ENCODE measurements around the gene SELENBP1. TPM values are rescaled to one million over a fixed set of nuclear protein-coding genes. Genes with fewer than 3 reads are reported as not detected.

SELENBP1 gene
- total RNA-seq, 2 donors from 2014 or later: 41.8 to 67.6 TPM

- Histone ChIP-seq H3K27ac (no peak overlapping the region), H3K36me3 (peaks cover 67% of the 10 kb centered on the region), H3K9me3 (no peaks in the 10 kb centered on the region), H3K4me1 (ENCODE audit: control insufficient read depth in 1 of 2, low read depth in 2 of 2) (no peaks in the 10 kb centered on the region), H3K27me3 (replicated peaks; ENCODE audit: insufficient read depth) (no peaks in the 10 kb centered on the region), H3K4me3 (no peak overlapping the region)
- ATAC-seq (ENCODE audit: insufficient number of reproducible peaks, low FRiP score, low read depth) (no peak), DNase-seq (ENCODE audit: low spot score) (no peak)
- TF ChIP-seq CTCF (IDR thresholded peaks at IDR 0.05): no peak
Observed at GRCh38 chr1:151408891-151409290, 36.4 kb upstream of the SELENBP1 start.

- DNase-seq (ENCODE audit: low spot score): no peak
- Histone ChIP-seq H3K27ac (no peak overlapping the region), H3K4me3 (no peak overlapping the region), H3K36me3 (peaks cover 80% of the 10 kb centered on the region), H3K9me3 (no peaks in the 10 kb centered on the region), H3K27me3 (replicated peaks; ENCODE audit: insufficient read depth) (no peaks in the 10 kb centered on the region), H3K4me1 (ENCODE audit: control insufficient read depth in 1 of 2, low read depth in 2 of 2) (no peaks in the 10 kb centered on the region)
- no peak for ATAC-seq (ENCODE audit: insufficient number of reproducible peaks, low FRiP score, low read depth)
- no peak for TF ChIP-seq CTCF (IDR thresholded peaks at IDR 0.05)
Observed at GRCh38 chr1:151407304-151407703, 34.8 kb upstream of the SELENBP1 start.

GRCh38 chr1:151406176-151406575, 33.7 kb upstream of the SELENBP1 start:
- Histone ChIP-seq H3K27ac (no peak overlapping the region), H3K27me3 (replicated peaks; ENCODE audit: insufficient read depth) (no peaks in the 10 kb centered on the region), H3K36me3 (peaks cover 77% of the 10 kb centered on the region), H3K4me3 (no peak overlapping the region), H3K9me3 (no peaks in the 10 kb centered on the region), H3K4me1 (ENCODE audit: control insufficient read depth in 1 of 2, low read depth in 2 of 2) (peaks cover 0 to 10% of the 10 kb centered on the region in 2 donors)
- ATAC-seq (ENCODE audit: insufficient number of reproducible peaks, low FRiP score, low read depth) (no peak), DNase-seq (ENCODE audit: low spot score) (no peak)
- TF ChIP-seq CTCF (IDR thresholded peaks at IDR 0.05): no peak

GRCh38 chr1:151405187-151405951, 32.9 kb upstream of the SELENBP1 start:
- Histone ChIP-seq H3K4me3 (no peak overlapping the region), H3K27me3 (replicated peaks; ENCODE audit: insufficient read depth) (no peaks in the 10 kb centered on the region), H3K27ac (no peak overlapping the region), H3K9me3 (no peaks in the 10 kb centered on the region), H3K36me3 (peaks cover 71% of the 10 kb centered on the region), H3K4me1 (ENCODE audit: control insufficient read depth in 1 of 2, low read depth in 2 of 2) (peaks cover under 1 to 18% of the 10 kb centered on the region in 2 donors)
- no peak for ATAC-seq (ENCODE audit: insufficient number of reproducible peaks, low FRiP score, low read depth)
- no peak for TF ChIP-seq CTCF (IDR thresholded peaks at IDR 0.05)
- DNase-seq (ENCODE audit: low spot score): no peak

GRCh38 chr1:151403612-151404011, 31.1 kb upstream of the SELENBP1 start:
- ATAC-seq (ENCODE audit: insufficient number of reproducible peaks, low FRiP score, low read depth) (no peak), DNase-seq (ENCODE audit: low spot score) (no peak)
- H3K36me3 ChIP-seq: peaks cover 56% of the 10 kb centered on the region
- H3K27me3 ChIP-seq (replicated peaks; ENCODE audit: insufficient read depth): no peaks in the 10 kb centered on the region
- no peak overlapping the region for H3K27ac ChIP-seq
- no peak overlapping the region for H3K4me3 ChIP-seq
- H3K9me3 ChIP-seq: no peaks in the 10 kb centered on the region
- H3K4me1 ChIP-seq (ENCODE audit: control insufficient read depth in 1 of 2, low read depth in 2 of 2): peaks cover 4 to 21% of the 10 kb centered on the region in 2 donors
- no peak for TF ChIP-seq CTCF (IDR thresholded peaks at IDR 0.05)

All from thoracic aorta (tissue), 2 donors.